ENCODE data around the gene RBM38. TPM values are rescaled to one million over a fixed set of nuclear protein-coding genes. Genes with fewer than 3 reads are reported as not detected.

The RBM38 gene
- 8.5 and 13.2 TPM in 2 replicates for total RNA-seq

GRCh38 chr20:57390604-57391438 is at the start of gene RBM38:
RBM38 (plus strand) TSS chr20:57391396; CDS start chr20:57391582, 186 bp downstream.

GRCh38 chr20:57351042-57351783 is 40.0 kb upstream of the RBM38 start, which contains the start of gene RAE1:
RAE1 (plus strand) TSS chr20:57351255; CDS start chr20:57354039, 2,784 bp downstream.

Other genes with a start within 250 kb of the RBM38 start
- gene BMP7, start 124.8 kb upstream of the RBM38 start, total RNA-seq: 1.9 TPM in 1 of 2 replicates, not detected in the other
- not detected in 2 replicates for gene SPO11, start 61.6 kb upstream of the RBM38 start, total RNA-seq
- 22.9 and 45.4 TPM in 2 replicates for gene RAE1, start 40.1 kb upstream of the RBM38 start, total RNA-seq
- gene CTCFL, start 133.7 kb downstream of the RBM38 start, total RNA-seq: not detected in 2 replicates
- gene PCK1, start 169.7 kb downstream of the RBM38 start, total RNA-seq: not detected in 2 replicates
- gene ZBP1, start 229.0 kb downstream of the RBM38 start, total RNA-seq: not detected in 2 replicates

Data from nasal cavity respiratory epithelium epithelial cell of viscerocranial mucosa (primary cell).